GM18517 (cell line): ENCODE data around the gene GABRB1.

Experiments
- ATAC-seq: cut with Tn5 transposase; IDR thresholded peaks from one replicate; pipeline ENCODE4 v1.9.1; 2021; ENCODE audit warnings: mild to moderate bottlenecking, moderate library complexity; ENCODE audit not compliant: unreplicated experiment

GABRB1 gene

DNA sequence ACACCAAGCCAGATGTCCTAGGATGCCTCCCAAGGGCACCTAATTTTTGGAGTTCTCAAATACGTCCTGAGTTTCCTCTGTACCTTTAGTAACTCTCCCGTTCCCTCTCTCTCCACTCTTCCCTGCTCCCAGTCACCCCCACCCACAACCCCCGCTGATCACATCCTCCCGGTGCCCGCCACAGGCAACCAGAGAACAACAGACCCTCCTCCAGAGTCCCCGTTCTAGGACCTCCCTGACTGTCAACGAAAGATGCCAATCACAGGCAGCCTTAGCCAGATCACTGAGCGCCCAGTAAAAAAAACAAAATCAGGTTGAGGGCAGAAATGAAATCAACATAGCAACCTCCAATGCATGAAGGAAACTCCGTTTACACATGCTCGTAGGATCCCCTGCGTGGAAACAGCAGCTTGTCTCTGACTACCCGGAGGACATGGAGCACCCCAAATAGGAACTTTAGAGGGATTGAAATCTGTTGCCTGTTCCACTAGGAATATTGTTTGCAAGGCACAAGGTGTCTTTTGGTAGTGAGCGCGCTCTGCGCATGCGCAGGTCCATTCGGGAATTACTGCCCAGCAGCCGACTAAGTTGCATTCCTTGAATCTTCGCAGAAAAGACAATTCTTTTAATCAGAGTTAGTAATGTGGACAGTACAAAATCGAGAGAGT is at the start of gene GABRB1:
TSS of gene GABRB1 (plus strand) at position 557 of the 668 bp plus-strand sequence.
- no peak for ATAC-seq

DNA sequence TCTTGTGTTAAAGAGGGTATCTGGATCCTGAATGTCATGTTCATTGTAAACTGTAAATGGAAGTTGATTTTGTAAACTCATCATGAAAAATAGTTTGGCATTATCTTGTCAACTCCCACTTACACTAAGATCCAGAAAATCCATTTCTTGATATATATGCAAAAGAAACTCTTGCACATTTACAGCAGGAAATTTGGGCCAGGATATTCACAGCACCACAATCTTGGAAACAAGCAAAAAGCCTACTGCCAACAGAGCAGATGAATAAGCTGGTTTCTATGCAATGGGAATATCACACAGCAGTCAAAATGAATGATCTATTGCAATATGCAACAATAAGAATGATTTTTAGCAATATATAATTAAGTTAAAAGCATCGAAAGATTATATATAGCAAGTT is 46.6 kb upstream of the GABRB1 start:
- no peak for ATAC-seq

DNA sequence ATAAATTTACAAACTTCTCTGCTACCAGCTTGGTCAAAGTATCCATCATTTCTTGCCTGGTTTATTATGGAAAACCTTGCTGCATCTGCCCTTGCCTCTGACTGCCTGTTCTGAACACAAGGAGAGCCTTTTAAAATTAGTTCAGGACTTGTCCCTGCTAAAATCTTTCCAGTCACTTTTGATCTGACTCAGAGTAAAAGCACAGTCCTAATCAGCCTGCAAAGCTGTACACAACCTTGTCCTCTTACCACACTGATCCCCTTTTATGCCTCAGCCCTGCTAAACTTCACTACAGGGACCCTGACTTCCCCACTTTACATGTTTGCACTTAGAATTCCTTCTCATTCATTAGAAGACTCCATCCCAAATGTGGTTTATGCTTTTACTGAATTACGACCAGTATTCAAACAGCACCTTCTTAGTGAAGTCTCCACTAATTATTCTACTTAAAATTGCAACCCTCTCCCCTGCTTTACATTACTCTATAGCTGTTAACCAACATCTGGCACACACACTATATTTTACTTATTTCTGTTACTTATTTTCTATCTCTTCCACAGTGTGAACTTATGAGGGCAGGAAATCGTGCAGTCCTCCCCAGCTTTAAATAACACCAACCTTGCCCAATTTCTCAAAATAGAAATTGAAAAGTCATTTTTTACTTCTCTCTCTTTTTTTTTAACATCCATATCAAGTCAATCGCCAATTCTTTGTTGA is 44.3 kb upstream of the GABRB1 start:
- no peak for ATAC-seq

DNA sequence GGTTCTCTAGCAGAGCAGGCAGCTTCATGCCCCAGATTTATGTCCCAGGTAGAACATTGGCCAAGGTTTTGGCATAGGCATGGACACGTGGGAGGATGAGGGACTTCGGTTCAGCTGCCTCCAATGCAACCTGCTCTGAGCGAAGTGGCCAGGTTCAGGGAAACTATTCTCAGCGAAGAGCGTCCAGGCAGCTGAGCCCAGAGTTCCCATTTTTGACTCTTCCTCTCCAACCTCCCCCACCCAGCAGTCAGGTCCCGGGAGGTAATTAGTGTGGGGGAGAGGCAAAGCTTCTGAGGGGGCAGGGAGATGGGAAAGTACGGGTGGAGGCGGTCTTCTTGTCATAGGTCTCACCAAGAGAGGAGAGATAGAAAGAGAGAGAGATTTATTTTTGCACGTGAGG is 39.0 kb upstream of the GABRB1 start:
- no peak for ATAC-seq

DNA sequence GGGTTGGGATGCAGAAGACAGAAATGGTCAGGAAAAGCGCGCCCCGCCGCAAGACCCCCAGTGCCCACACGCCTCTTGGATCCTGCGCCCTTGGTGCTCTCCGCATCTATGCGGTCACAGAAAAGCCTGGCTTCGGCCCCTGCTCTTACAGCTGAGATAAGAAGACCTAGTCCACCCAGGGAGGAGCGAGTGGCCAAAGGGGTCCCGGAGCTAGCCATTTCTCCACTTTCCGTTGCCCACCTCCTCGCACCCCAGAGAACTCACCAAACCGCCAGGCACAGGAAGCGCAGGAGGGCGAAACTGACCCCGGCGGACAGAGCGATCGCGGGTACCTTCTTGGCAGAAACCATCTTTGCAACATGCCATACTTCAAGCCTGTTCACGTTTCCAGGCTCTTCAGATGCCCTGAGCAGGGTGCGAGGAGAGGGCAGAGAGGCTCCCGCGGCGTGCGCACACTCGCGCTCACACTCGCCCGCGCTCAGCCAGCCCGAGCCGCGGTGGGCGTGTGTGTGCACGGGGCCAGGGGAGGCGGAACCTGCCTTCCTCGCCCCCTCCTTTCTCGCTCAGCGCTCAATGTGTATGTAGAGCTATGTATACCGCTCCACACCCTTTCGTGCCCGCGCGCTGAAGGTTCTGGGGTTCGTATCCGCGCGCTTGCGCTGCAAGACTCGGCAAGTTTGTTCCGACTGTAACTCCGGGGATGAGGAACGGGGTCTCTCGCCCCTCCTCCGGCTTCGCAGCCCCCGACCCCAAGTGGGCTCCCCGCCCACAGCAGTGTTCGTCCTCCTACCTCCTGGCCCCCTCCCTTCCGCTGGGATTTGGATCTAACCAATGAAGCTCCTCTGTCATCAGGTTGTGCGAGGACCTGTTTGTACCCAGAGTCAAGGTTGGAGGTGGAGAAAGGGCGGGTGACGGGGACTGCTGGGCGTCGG is 38.0 kb upstream of the GABRB1 start, which contains the start of gene GABRA4:
TSS of gene GABRA4 (minus strand) at position 507 of the 932 bp plus-strand sequence. CDS start at position 350, 157 bp downstream.
- no peak for ATAC-seq

DNA sequence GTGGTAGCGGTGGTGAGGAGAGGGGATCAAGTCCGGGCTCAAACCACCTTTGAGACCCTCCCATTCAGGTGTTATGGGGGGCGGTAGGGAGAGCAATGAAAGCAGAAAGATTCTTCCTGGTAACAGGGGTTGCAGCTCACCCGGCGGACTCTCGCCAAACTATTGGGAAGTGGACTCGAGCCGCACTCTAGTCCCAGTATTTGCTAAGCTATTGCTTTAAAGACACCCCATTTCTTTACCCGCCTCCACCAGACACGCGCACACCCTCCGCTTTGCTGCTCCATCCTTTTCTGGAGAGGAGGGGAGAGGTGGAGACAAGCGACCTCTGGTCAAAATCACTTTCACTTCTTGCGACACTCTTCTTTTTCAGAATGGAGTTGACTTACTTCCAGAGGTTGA is 37.4 kb upstream of the GABRB1 start:
- ATAC-seq: no peak

DNA sequence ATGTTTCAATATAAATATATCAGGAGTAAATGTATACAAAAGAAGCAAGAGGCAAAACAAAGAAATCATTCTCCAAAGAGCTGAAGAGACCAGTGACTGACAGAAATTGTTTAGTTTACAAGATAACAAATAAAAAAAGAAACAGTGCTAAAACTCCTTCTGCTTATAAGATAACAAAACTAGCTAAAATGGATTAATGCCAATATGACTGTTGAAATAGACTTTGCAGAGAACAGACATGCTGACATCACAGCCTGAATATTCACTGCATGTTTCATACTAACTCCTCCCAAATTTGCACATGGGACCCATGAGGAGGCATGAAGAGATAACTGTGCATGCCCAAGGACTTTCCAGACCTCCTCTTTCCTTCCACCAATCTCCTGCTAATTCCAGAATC is 31.8 kb upstream of the GABRB1 start:
- no peak for ATAC-seq

DNA sequence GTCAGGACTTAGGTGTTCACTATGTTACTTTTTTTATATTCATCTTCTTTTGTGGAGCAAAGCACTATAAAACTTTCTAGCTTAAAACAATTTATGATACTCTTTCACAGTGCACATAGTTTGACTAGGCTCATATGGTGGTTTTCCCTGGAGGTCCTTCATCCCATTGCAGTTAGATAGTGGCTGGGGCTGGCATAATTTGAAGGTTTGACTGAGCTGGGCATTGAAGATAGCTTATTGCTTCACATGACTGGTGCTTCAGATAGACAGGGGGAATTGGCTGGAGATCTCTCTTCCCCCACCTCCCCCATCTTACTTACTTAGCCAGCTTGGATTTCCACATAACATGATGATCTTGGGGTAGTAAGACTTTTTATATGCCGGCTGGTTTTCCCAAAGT is 31.0 kb upstream of the GABRB1 start:
- ATAC-seq: no peak

DNA sequence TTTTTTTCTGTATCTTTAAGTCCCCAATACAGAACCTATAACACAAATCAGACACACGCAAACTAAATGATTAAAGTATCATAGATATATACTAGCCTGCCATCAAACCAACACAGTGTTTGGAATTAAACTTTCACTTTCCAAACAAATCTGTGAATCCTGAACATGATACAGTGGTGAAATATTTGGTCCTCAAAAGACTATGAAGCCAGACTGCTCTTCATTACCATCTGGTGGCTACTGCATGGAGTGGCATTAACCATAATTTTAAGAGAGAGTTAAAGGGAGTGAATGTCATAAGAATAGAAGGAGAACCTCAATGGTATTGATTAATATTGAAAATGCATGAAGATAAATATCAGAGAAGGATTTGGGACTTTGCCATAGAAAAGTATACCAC is 28.8 kb upstream of the GABRB1 start:
- ATAC-seq: no peak

DNA sequence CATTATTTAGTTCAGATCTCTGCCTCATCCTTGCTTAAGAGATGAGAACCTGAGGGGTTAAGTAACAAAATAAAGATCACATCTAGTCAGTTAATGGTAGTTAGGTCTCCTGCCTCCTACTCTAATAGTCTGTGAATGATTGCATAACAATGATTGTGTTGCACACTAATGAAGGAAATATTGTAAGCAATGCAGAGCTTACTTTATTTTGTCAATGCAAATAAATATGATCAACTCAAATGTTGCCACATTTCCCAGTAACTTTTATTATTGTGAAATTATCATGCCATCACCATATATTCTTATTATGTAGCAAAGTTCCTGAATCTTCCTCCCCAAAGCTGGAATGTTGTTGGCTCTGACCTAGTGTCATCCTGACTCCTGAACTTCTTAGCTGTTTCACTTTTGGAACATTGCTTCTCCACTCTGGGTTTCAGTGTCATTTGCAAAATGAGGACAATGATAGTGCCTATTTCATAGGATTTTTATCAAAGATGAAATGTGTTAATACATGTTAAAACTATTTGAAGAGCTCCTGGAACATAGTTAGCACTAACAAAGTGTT is 20.9 kb upstream of the GABRB1 start:
- ATAC-seq: no peak

DNA sequence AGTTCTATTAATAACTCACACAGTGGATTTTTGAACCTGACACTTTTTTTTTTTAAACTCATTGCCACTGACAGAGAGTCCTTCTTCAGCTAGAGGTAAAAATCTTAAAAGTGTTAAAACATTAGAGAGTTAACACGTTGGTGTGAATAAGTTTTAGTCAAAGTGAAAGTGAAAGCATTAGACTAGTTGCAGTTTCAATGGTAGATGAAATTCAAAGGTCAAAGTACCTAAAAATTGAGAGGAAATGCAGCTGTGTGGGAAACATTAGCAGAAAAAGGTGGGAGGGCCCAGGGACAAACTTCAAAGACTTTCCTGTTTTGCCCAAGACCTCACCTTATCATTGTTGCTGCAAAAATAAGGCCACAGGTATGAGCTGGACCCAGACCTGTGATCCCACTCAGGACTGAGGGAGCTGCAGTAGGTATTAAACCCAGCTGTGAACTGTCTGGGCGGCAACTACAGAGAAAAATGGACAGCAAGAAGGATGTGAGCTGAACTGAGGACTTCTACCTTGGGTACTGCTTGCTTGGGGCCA is 20.4 kb upstream of the GABRB1 start:
- peak; percentile 98 for ATAC-seq

DNA sequence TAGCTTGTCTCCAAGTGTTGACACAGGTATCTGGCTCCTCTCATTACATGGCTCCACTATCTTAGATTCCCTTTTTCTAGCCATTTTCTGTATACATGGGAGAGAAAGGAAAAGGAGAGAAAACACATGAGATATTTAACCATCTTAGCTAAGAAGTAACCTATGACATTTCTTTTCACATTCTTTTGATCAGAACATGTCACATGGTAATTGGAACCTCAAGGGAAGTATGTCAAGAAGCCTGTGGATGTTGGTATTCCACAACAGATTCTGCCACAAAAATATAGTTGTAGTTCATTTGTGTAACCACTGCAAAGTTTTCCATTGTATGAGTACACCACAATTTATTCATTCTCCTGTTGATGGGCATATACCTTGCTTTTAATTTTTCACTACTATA is 18.7 kb upstream of the GABRB1 start:
- ATAC-seq: no peak

DNA sequence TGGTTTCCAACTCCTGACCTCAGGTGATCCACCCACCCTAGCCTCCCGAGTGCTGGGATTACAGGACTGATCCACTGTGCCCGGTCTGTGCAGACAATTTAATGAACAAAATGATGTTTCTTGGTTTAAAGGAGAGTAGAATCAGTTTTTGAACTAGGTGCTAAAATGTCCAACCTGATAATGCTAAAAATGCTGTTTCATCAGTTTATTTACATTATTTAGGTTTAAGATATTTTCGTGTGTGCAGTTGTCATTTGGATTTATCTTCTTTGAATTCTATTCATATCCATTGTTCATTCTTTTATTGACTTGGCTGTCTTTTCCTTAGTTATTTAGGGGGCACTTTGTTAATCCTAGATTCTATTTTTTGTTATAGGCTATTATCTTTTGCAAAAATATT is 18.0 kb upstream of the GABRB1 start:
- no peak for ATAC-seq

DNA sequence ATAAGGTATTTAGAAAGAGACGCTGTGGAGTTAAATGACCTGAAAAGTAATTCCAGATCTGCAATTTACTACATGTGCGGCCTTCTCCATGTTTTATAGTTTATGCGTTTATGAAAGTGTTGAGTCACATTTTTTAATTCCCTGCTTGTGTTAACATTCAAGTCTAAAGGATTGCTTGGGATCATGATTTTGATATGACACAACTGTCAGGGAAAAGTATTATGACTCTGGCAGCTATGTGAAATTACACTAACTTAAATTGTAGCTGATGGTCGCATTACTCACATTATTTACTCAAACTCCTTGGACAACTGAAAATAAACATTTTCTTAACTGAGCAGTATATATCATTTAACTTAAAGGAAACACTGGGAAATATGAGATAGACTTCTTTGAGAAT is 14.3 kb upstream of the GABRB1 start:
- ATAC-seq: no peak

DNA sequence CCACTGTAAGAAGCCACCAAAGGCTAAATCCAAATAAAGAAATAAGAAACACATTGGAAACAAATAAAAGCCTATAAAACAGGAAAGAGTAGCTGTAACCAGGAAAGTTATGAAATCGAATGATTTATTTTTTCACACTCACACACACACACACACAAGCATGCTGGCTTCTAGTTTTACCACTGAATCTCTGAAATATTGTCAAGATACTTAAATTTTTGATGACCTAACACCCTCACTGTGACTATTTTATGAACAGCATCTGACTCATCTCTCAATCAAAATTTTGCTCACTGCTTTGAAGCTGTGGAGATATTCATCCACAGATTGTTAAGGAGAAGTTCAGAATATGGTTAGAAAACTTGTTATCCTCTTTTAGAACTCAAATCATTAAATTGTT is 13.9 kb upstream of the GABRB1 start:
- ATAC-seq: no peak

DNA sequence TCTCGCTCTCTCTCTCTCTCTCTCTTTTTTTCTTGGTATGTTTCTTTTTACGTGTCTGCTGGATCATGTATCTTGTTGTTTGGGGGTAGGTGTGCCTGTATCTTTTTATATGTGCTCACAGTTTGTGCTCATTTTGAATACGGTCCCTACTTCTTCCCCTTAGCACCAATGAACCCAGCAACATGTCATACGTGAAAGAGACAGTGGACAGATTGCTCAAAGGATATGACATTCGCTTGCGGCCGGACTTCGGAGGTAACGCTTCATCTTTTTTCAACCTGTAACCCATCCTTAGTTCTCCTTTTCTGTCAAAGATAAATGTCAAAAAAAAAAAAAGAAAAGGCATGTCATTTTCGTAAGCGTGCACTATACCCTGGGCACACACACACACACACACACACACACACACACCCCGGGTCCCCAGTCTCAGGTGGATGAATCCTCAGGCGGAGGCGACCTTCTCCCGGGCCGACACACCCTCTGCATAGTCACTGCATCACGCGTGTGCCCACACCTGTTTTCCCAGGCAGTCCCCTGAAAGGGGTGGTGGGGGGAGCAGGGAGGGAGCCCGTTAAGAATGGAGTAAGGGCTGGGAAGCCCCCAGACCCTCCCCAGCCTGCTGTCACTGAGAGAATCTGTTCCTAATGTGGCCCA is 511 bp downstream of the GABRB1 start:
- no peak for ATAC-seq

DNA sequence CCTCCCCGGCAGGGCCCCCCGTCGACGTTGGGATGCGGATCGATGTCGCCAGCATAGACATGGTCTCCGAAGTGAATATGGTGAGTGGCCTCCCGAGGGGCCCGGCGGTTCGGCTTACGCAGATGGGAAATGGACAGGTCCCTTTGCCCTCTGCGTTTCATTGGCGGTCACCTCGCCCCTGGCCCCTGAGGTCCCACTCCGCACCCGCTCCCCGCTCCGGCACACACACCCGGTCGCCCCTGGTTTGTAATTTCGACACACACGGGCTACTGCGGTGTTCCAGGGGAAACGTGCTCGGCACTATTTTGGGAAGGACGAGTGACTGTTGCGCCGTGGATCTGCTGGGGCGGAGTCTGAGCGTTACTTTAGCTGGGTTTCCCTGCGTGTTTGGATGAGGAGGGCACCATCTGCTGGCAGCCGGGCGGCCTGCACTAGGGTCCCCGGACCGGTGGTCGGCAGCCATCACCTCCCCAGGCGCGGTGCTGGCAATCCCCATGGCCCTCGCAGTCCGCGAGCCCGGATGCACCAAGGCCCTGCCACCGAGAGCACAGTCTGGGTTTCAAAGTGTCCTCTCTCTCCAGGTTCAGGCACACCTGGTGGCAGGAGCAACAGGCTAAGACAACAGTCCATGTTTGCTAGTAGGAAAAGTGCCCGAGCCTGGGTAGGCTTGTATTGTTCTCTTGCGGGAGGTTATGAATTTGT is 1.2 kb downstream of the GABRB1 start:
- ATAC-seq: peak; percentile 87

DNA sequence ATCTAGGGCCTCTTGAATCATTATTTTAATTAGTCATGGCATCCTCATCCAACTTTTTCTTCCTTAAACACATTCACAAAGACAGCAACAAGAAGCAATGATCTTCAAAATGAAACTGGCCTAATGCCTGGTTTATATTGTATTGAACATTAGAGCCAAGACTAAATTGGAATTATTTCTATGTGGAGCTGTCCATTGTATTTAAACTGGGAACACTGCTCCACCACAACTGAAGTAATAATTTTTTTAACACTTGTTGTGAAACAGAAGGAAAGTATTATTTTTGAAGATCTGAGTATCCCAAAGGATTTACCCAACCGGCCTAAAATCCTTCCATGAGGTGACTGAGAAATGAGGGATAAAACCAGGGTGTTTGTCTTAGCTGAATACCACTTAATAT is 6.9 kb downstream of the GABRB1 start:
- no peak for ATAC-seq

DNA sequence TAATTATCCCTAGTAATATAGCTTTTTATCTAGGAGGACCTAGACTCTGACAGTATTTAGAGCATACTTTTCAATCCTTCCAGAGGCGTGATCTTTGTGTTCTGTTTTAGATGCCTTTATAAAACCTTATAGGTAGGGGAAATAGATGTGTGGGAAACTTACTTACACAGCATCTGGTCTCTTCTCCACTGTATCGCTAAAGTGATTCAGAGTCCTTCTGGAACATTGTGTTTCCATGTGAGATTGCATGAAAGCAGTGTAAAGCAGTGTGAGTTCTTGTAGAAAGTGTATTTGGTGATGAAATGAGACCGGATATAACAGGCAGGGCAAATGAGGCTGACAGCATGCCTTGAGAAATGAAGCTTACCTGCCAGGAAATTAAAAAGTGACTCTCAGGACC is 9.5 kb downstream of the GABRB1 start:
- no peak for ATAC-seq

DNA sequence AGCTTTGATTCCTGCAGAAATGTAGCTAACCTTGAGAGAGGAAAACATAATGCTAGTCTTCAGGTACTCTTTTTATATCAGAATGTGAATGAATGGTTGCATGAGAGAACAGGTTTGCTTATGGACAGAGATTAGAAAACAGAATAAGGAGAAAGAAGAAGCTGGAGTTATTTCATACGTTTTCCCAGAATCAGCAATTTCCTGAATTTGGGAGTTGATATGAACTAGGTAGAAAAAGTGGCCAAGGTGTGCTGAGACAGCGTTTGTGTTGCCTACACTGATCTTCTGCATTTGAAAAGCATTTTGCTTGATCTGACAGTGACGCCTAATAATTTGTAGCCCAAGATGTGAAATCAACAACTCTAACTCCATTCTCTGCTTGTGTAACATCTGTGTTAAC is 12.5 kb downstream of the GABRB1 start:
- no peak for ATAC-seq
